HG02943 (cell line): ENCODE measurements around the gene HAND2.

Source experiments
- ATAC-seq: cut with Tn5 transposase; IDR thresholded peaks from one replicate; pipeline ENCODE4 v1.9.1; 2021; ENCODE audit warnings: mild to moderate bottlenecking, low read depth, moderate library complexity; ENCODE audit not compliant: unreplicated experiment

Gene HAND2

GRCh38 chr4:173536808-173537429, 6.9 kb upstream of the HAND2 start:
- ATAC-seq: no peak

DNA sequence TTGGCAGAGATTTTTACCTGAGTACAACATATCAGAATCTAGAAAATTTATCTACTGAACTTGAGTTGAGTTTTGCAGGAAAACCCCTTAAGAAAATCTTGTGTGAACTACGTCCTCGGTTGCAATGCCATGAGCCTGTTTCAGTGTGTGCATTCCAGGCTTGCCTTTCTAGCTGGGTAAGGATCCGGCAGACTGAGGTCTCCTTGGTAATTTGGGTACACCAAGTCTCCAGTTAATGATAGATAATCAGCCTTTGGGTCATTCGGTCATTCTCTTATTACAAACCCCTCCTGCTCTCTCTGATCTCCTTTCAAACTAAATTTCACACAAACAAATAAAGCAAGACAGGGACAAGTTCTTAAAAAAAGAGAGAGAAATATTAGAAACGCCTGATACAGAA, 5.9 kb upstream of the HAND2 start:
- ATAC-seq: no peak

- ATAC-seq: no peak
Observed at GRCh38 chr4:173535165-173535902, 5.3 kb upstream of the HAND2 start.

- ATAC-seq: no peak
Observed at GRCh38 chr4:173534434-173534833, 4.4 kb upstream of the HAND2 start.

DNA sequence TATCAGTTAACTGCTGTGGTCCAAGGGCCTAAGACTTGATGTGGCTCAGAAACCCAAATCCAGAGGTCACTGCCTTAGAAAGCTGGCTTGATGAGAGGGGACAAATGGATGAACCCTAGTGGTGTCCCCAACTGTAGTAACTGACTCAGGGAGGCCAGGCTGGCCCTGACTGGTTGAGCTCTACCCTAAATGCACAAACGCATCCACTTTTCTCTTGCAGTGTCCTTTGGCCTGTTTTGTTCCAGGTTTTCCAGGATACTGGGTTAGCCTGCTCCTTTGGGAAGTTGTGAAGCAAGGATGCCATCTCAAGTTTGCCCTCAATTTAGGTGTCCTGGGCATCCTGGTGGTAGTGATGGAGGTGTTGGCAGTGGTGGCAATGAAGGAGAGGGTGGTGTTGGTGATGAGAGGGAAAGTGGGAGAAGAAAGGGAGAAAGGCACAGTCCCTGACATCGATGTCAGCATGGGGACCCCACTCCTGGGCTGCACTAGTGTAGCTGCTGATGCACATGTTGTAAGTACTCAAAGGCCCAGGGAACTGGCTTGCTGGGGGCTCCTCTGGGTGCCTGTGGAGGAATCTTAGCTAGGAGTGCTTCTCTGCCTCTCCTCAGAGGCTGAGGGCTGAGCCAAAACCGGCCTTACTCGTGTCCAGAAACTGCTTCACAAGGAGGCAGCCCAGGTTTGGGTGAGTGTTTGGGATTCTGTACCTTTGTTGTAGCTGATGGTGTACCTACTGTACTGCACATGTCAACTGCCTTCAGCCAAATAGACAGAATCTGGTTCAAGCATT, 2.9 kb upstream of the HAND2 start:
- ATAC-seq: no peak

DNA sequence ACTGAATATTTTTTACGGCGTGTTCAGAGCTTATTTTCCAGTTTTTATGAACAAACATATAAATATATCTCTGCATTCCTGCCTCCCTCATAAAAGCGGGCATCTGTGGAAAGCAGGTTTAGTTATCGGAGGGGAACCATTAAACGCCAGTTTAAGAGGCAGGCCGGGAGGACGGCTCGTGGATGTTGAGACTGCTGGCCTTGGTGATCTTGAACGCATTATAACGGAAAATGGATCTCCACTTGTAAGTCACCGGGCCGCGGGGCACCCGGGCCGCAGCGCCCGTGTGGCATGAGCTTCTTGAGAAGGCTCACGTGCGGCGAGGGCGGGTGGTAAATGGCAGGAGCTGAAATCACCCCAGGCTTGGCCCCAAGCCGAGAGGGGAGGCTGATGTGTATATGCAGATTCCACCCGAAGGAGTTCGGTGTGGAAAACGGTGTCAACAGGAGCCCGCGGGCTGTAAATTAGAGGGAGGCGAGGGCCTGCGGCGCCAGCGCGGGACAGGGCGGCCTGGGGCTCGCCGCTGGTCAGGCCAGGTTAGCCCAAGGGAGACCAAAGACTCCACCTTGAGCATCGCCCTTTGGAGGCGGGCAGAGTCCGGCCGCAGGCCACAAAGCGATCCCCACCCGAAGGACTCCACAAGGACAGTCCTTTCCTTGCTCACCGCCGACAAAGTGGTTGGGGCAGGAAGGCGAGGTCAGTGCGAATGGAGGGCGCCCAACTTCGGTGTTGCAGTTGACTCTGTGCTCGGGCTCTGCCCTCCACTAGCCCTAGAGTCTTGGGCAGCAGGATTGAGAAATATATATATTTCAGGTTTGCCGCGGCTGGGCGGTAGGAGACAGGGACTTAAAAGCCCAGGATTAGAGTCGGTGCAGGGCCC, 1.3 kb upstream of the HAND2 start:
- ATAC-seq: no peak

- ATAC-seq: no peak
Observed at GRCh38 chr4:173530326-173531085, 477 bp upstream of the HAND2 start.

DNA sequence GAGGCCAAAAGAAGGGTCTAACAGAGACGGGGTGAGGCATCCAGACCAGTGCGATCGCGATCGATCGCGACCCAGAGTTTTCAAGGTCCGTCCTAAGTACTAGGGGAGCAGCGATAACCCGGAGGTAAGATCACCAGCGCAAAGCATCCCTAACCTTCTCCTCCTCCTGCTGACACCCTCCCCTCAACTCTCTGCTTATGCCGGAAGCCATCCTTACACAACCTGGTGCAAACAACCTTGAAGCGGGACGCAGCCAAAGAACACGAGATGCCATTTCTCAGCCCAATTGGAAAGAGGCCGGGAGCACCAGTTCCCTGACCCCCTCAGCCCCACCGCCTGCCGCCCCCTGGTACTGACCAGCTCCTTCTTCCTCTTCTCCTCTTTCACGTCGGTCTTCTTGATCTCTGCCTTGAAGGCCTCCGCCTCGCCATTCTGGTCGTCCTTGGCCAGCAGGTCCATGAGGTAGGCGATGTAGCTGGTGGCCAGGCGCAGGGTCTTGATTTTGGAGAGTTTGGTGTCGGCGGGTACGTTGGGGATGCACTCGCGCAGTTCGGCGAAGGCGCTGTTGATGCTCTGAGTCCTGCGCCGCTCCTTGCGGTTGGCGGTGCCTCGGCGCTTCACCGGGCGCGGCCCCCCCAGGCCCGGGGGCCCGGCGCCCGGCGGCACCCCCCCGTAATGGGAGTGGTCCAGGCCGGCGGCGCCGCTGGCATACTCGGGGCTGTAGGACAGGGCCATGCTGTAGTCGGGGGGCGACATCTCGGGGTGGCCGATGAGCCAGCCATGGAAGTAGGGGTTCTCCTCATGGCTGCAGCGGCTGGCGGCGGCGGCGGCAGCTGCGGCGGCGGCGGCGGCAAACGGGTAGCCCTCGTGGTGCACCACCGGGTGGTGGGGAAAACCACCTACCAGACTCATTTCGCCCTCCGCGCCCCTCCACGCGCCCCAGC, 1.4 kb downstream of the HAND2 start:
- no peak for ATAC-seq

DNA sequence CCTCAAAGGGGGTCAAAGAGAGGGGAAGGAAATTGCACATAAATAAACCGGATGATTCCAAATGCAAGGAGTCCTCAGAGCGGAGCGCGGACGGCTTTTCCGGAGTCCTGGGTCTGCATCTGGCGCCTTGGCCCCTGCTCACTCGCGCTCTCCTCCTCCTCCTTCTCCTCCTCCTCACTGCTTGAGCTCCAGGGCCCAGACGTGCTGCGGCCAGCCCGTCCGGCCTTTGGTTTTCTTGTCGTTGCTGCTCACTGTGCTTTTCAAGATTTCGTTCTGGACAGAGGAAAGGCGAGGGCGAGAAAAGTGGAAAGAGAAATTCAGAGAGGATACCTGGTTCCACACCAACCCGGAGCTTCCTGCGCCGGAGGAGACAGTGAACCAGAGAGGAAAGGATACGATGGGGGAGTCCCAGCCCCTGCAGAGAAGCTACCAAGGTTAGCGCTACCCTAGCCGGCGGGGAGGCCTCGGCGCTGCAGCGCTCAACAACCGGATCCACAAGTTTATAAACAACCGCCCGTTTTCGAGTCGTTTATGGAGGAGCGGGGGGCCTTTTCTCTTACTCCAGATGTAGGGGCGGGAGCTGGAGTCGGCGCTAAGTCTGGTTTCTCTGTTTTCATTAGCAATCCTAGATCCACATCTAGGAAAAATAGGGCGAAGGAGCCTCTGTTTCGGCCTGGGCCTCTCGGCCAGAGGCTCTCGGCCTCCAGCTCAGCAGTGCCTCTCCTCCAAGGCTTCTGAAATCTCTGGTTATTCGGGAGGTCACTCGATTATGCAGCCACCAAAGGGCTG, 2.7 kb downstream of the HAND2 start:
- ATAC-seq: no peak

GRCh38 chr4:173526724-173527102, 3.3 kb downstream of the HAND2 start:
- ATAC-seq: no peak

- no peak for ATAC-seq
Observed at GRCh38 chr4:173526027-173526482, 4.0 kb downstream of the HAND2 start.

DNA sequence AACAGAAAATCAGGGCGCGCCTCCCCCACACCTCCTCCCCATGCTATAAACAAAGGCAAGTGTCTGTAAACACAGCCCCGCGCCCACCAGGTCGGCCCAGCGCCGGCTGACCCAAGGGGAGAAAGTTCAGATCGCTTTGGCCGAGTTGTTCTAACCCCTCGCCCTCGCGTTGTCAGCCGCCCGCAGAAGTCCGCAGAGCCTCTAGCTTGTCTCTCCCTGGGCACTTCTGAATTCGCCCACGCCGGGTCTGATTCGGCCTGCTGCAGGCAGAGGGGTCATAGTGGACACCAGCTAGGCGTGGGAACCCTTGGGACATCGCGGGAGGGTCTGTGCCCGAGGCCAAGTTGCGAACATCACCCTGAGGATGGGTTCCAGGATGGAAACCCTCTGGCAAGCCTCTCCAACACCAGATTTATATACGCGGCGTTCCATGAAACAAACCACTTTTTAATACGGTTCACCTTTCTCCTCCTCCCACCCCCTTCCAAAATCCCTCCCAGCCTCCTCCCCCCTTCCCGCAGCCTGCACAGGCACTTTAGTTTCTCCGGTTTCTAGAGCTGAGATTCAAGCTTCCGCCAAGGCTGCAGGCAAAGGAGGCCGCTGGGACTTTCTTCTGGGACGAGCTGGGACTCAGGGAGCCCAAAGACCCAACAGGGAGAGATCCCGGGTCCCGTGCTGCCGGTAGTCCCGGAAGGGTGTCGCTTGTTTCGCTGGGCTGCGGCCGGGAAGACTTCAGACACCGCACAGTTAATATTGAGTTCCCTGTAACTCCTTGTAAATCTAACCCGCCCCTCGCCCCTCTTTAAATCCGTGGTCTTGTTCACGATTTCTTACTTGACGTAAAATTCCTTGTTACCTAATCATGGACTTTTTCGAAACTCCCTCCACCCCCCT, 4.7 kb downstream of the HAND2 start:
- no peak for ATAC-seq

GRCh38 chr4:173524218-173525117, 5.6 kb downstream of the HAND2 start:
- ATAC-seq: no peak

GRCh38 chr4:173522951-173523395, 7.1 kb downstream of the HAND2 start:
- ATAC-seq: no peak

- ATAC-seq: no peak
Observed at GRCh38 chr4:173522160-173522950, 7.7 kb downstream of the HAND2 start.
